HepG2 (cell line): ENCODE data around the gene MED15. TPM values are rescaled to one million over a fixed set of nuclear protein-coding genes. Genes with fewer than 3 reads are reported as not detected.

Source experiments
- ATAC-seq: fragments of 200-7000 bp; cut with Tn5 transposase; 3 replicates; pipeline ENCODE4 v1.9.1; 2020; ENCODE audit warnings: mild to moderate bottlenecking, moderate library complexity
- BruUV-seq: library from RNA; stranded (reverse); fragments of 400-500 nt; replicated peaks from 2 replicates; lab custom pipeline; 2021; lab: Mats Ljungman, UMichigan
- CTCF ChIA-PET: fragments of 300-600 bp; formaldehyde crosslinking; extraction: SDS; loops from one replicate; lab custom pipeline; 2021; ENCODE audit warnings: low total read pairs, inconsistent platforms, low intra/inter-chr PET ratio; lab: Yijun Ruan, JAX
- POLR2A ChIA-PET: fragments of 350-600 bp; sonication (Branson Sonifier 250); formaldehyde crosslinking; loops from one replicate; lab custom pipeline; 2020; ENCODE audit warnings: antibody characterized with exemption, inconsistent platforms; lab: Yijun Ruan, JAX
- DNase-seq: peaks from one replicate; pipeline ENCODE4 v3.0.0-alpha.2; 2015; ENCODE audit warnings: low spot score
- FAIRE-seq: peaks from 3 replicates; lab custom pipeline; 2011; peaks lifted over from hg19 to GRCh38; lab: Jason Lieb, UNC
- H2AFZ ChIP-seq: one replicate; pipeline ENCODE4 v1.6.1; 2011; ENCODE audit warnings: low read length, inconsistent platforms
- H3K27ac ChIP-seq: fragments of 300-600 bp; 3 replicates; pipeline ENCODE4 v1.8.0; 2011; ENCODE audit warnings: mixed run types, mild to moderate bottlenecking, mixed read lengths, low read length, inconsistent platforms; ENCODE audit not compliant: insufficient read depth; ENCODE audit errors: extremely low read length
- H3K27me3 ChIP-seq, 2 experiments: fragments of 200-600 bp in 1 of 2; 2 replicates in 1 of 2; 3 replicates in 1 of 2; pipeline versions ENCODE4 v1.6.0 to v1.8.0; 2011; ENCODE audit warnings: low read length in 2 of 2, mild to moderate bottlenecking in 2 of 2, moderate library complexity in 2 of 2, inconsistent platforms in 1 of 2; ENCODE audit not compliant: insufficient read depth in 2 of 2, control insufficient read depth in 1 of 2
- H3K36me3 ChIP-seq, 2 experiments: fragments of 200-600 bp in 1 of 2; replicated peaks in 1 of 2; 2 replicates in 1 of 2; 3 replicates in 1 of 2; pipeline versions ENCODE4 v1.5.1 to v1.8.0; 2011; ENCODE audit warnings: low read length in 2 of 2, inconsistent platforms in 1 of 2; ENCODE audit not compliant: insufficient read depth in 2 of 2, control insufficient read depth in 1 of 2
- H3K4me1 ChIP-seq: 2 replicates; pipeline ENCODE4 v1.5.1; 2012; ENCODE audit warnings: low read length, inconsistent platforms; ENCODE audit not compliant: insufficient read depth
- H3K4me2 ChIP-seq: 2 replicates; pipeline ENCODE4 v1.6.0; 2011; ENCODE audit warnings: low read depth, low read length, inconsistent platforms
- H3K4me3 ChIP-seq, 3 experiments: fragments of 200-600 bp in 1 of 3; sonication (generic), shearing (Covaris generic) in 1 of 3; replicated peaks in 1 of 3; 2 replicates each; pipeline ENCODE4 v1.5.1; 2011 to 2016; ENCODE audit warnings: low read length in 3 of 3, inconsistent platforms in 2 of 3, low read depth in 2 of 3, mild to moderate bottlenecking in 2 of 3, control low read depth in 1 of 3, mixed read lengths in 1 of 3; ENCODE audit not compliant: insufficient read depth in 1 of 3
- H3K79me2 ChIP-seq: one replicate; pipeline ENCODE4 v1.6.1; 2011; ENCODE audit warnings: low read length, inconsistent platforms; ENCODE audit not compliant: insufficient read depth
- H3K9ac ChIP-seq: 2 replicates; pipeline ENCODE4 v1.6.0; 2011; ENCODE audit warnings: mild to moderate bottlenecking, low read depth, low read length, inconsistent platforms; ENCODE audit not compliant: insufficient read depth
- H3K9me3 ChIP-seq: 2 replicates; pipeline ENCODE4 v1.5.1; 2012; ENCODE audit warnings: mild to moderate bottlenecking, low read length
- H4K20me1 ChIP-seq: 2 replicates; pipeline ENCODE4 v1.6.0; 2011; ENCODE audit warnings: inconsistent platforms, mild to moderate bottlenecking, low read length, moderate library complexity; ENCODE audit not compliant: insufficient read depth
- BATF2 ChIP-seq: sonication (generic); formaldehyde crosslinking; IDR thresholded peaks from 2 replicates; pipeline ENCODE4 v1.8.0; 2022; ENCODE audit warnings: mild to moderate bottlenecking, missing genetic modification reagents, moderate library complexity
- HMG20A ChIP-seq: IDR thresholded peaks from 2 replicates; pipeline ENCODE4 v1.6.1; 2016; ENCODE audit warnings: borderline replicate concordance
- JDP2 ChIP-seq: sonication (generic); formaldehyde crosslinking; IDR thresholded peaks from 2 replicates; pipeline ENCODE4 v1.8.1; 2022; ENCODE audit warnings: missing genetic modification reagents, borderline replicate concordance
- KAT7 ChIP-seq: IDR thresholded peaks from 2 replicates; pipeline ENCODE4 v1.6.1; 2018; ENCODE audit warnings: borderline replicate concordance, missing compliant biosample characterization
- KDM4B ChIP-seq: sonication (generic); formaldehyde crosslinking; IDR thresholded peaks from 2 replicates; pipeline ENCODE4 v1.4.0; 2020; ENCODE audit warnings: missing genetic modification reagents
- MAFG ChIP-seq: sonication (generic); formaldehyde crosslinking; IDR thresholded peaks from 2 replicates; pipeline ENCODE4 v1.5.1; 2020; ENCODE audit warnings: mild to moderate bottlenecking, missing genetic modification reagents
- MEIS2 ChIP-seq: sonication (generic); formaldehyde crosslinking; IDR thresholded peaks from 2 replicates; pipeline ENCODE4 v1.9.0; 2021; ENCODE audit warnings: mild to moderate bottlenecking, missing genetic modification reagents
- NR2F2 ChIP-seq: IDR thresholded peaks from 2 replicates; pipeline ENCODE4 v1.6.1; 2012; ENCODE audit warnings: low read depth, inconsistent platforms, borderline replicate concordance
- PHF8 ChIP-seq: sonication (generic); formaldehyde crosslinking; IDR thresholded peaks from 2 replicates; pipeline ENCODE4 v1.5.0; 2020; ENCODE audit warnings: missing genetic modification reagents
- TFDP2 ChIP-seq: sonication (generic); formaldehyde crosslinking; IDR thresholded peaks from 2 replicates; pipeline ENCODE4 v1.4.0; 2020; ENCODE audit warnings: missing genetic modification reagents
- TRIM24 ChIP-seq: sonication (generic); formaldehyde crosslinking; IDR thresholded peaks from 2 replicates; pipeline ENCODE4 v1.8.0; 2022; ENCODE audit warnings: mild to moderate bottlenecking, missing genetic modification reagents
- ZBTB46 ChIP-seq: sonication (generic); formaldehyde crosslinking; IDR thresholded peaks from 2 replicates; pipeline ENCODE4 v1.4.0; 2020; ENCODE audit warnings: mild to moderate bottlenecking, missing genetic modification reagents, borderline replicate concordance
- ZNF629 ChIP-seq: sonication (generic); formaldehyde crosslinking; conservative IDR thresholded peaks from 2 replicates; pipeline ENCODE4 v1.5.0; 2020; ENCODE audit warnings: missing genetic modification reagents
- whole genome bisulfite sequencing: methylation state at CpG from one replicate; pipeline ENCODE4 v1.1.6; 2017; ENCODE audit warnings: low lambda C conversion rate; 5-methylcytosine and 5-hydroxymethylcytosine counted together
- in situ Hi-C: cut with HindIII; loops from 2 replicates; pipeline ENCODE4 v1.10.0; 2017; ENCODE audit warnings: low pct_unique_long_range_greater_than_20kb; ENCODE audit not compliant: extremely low pct_ligation_motif_present
- intact Hi-C: fragments of 100-400 bp; cut with micrococcal nuclease; formaldehyde crosslinking; loops from one replicate; pipeline ENCODE4 v1.10.0; 2022; ENCODE audit not compliant: unreplicated experiment
- polyA plus RNA-seq, 8 experiments: library from polyadenylated mRNA; depleted of rRNA in 3 of 8; stranded (reverse) in 7 of 8; unstranded in 1 of 8; fragments of >200 nt; fragmentation: Illumina TruSeq in 4 of 8; extraction: Trizol in 4 of 8; gene quantifications; 2 replicates each; pipeline versions ENCODE4 v1.2.1 to v1.2.3, GENCODE V29; 2011 to 2016; ENCODE audit warnings: low read depth in 4 of 8, missing spikeins in 1 of 8, mixed read lengths in 1 of 8; ENCODE audit not compliant: insufficient read depth in 1 of 8
- total RNA-seq, 5 experiments: library from RNA; depleted of rRNA; stranded (reverse); fragments of >200 nt; fragmentation: Illumina TruSeq; extraction: Trizol; gene quantifications; 2 replicates each; pipeline ENCODE4 v1.2.3, GENCODE V29; 2016; ENCODE audit warnings: low read depth in 1 of 5

MED15 gene
- total and polyA plus RNA-seq, 2 of the 13 experiments (the other 11 are each of a cell fraction or from before 2014, with no cell fraction given) = 14.3 to 27.0 TPM

GRCh38 chr22:20622650-20623339, 115.4 kb downstream of the MED15 start (continued):
- TF ChIP-seq BATF2 (CRISPR knock-in tag) (no peak), ZNF629 (CRISPR knock-in tag) (no peak), JDP2 (no peak), MAFG (no peak), ZBTB46 (CRISPR knock-in tag) (no peak), TRIM24 (CRISPR knock-in tag) (no peak), KAT7 (CRISPR knock-in tag) (no peak), KDM4B (no peak)

GRCh38 chr22:20624161-20624616, 116.8 kb downstream of the MED15 start:
- ChIA-PET CTCF (no interaction called here), POLR2A (no interaction called here)

More at GRCh38 chr22:20624161-20624616, 116.8 kb downstream of the MED15 start:
- Histone ChIP-seq H3K9ac (no peak overlapping the region), H3K4me1 (peaks cover 2% of the 10 kb centered on the region; the same call in 1 of the 2 replicates), H3K79me2 (no peaks in the 10 kb centered on the region), H4K20me1 (no peaks in the 10 kb centered on the region), H3K4me3 (no peak overlapping the region), H2AFZ (no peak overlapping the region), H3K27ac (no peak overlapping the region), H3K9me3 (no peaks in the 10 kb centered on the region), H3K4me2 (no peak overlapping the region), H3K36me3 (no peaks in the 10 kb centered on the region), H3K27me3 (no peaks in the 10 kb centered on the region; a peak in 2 of 5 replicates)
- FAIRE-seq (no peak), DNase-seq (no peak), ATAC-seq (no peak)
- in situ Hi-C loops (no loop called here), intact Hi-C loops (no loop called here)
- no TSS peak for BruUV-seq
- TF ChIP-seq HMG20A (CRISPR knock-in tag) (no peak), TFDP2 (no peak), MEIS2 (CRISPR knock-in tag) (no peak), NR2F2 (no peak), PHF8 (no peak)
- 60% methylated on average over 1 of the region's 5 CpGs for WGBS
